ENCODE results near the gene UBQLN4.
A peak's percentile ranks its signal among the peaks of the same experiment; 100 is the strongest.

UBQLN4 gene

DNA sequence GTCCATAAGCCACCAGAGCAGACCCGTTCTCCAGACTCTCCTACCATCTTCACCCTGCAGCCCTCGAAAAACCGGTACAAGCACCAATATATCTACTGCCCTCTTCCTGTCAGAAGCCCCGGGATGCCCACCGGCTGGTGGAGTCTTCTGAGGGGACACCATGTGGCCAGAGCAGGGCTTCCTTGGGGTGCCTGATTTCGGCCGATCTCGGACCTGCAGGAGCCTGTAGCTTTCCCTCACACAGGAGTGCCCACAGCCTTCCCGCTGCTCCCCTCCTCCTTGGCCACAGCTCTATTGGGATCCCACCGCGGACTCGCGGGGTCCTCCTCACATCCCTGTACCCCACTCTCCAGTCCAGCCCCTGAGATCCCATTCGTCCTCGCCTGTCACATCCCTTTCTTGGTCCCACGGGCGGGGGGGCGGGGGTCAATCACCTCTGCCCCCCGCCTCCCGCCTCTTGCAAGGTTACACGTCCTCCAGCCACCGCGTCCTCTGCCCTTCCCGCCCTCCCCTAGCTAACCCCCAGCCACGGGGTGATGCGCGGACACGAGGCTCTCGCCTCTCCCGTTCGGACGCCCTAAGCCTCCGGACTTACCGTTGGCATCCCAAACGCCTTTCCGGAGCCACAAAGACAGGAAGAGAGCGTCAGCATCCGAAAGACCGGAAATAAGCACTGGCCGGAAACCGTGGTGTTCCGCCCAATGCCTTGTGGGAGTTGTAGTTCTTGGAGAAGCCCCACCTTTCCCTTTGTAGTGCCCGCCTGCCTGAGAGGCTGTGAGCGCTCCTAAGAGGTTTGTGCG lies 33.1 kb downstream of the UBQLN4 start, which contains the start of gene SSR2:
TSS of gene SSR2 (minus strand) at position 659 of the 800 bp plus-strand sequence. CDS start 784 bp downstream, outside the sequence.
- DNase-seq = peak; percentile 44 to 93 (median 82)

DNA sequence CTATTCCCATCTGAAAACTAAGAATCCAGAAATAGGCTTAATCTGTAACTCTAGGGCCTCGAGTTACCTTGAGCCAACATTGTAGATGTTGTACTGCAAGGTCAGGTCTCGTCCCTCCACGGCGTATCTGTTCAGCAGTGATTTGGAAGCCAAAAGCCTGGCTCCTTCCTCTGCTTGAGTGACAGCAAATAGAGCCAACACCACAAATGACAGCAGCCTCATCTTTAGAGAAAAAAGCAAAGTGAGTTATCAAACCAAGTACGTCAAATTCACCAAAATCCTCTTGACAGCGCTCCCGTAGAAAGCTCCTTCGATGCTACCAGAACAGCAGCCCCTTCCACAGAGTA lies 33.7 kb downstream of the UBQLN4 start:
- no peak for DNase-seq

DNA sequence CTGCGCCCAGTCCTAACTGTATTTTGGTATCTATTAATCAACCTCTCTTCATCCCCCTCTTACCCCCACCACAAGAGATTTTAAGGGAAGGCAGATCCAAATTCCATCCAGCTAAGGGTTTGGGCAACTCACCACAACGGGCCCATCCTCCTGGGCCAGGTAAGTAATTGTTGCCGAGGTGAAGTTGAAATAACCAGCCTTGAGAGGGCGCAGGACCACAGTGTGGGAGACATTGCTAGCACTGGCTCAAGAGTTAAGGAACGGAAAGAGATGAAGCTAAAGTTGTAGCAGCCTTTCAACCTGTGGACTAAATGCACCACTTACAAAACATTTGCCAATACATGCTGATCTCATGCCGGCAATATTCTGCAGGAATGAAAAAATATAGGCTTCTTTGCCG lies 38.8 kb downstream of the UBQLN4 start:
- DNase-seq = no peak

DNA sequence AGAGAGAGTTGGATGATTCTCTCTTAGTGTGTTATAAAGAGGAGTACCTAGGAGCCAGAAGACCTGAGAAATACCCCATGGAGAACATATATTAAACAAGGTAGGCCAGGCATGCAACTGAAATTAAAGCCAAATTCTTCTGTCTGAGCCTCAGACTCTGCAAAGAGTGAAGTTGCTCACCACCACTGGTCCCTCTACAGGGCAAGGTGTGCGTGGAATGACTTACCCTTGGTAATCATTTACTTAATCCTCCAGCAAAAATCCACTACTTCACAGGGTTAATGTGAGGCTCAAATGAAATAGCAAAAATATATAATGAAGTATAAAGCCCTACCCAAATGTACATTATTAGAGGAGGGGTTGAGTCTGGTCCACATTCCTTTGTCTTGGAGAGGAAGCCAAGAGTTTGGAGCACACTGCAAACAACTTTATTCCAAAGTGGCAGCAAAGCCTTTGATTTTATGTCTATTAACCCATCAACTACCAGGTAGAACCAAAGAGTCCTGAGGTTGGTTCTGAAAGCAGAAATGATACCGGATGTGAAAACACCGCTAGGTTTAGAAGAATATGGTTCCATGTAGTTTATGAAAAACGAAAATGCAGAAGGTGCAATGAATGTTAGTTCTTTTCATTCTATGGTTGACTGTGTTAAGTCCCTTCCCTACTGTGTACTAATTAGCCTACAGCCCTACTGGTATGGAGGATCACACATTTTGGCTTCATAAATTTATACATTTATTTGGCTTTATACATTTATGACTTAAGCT lies 41.4 kb downstream of the UBQLN4 start:
- DNase-seq = no peak

DNA sequence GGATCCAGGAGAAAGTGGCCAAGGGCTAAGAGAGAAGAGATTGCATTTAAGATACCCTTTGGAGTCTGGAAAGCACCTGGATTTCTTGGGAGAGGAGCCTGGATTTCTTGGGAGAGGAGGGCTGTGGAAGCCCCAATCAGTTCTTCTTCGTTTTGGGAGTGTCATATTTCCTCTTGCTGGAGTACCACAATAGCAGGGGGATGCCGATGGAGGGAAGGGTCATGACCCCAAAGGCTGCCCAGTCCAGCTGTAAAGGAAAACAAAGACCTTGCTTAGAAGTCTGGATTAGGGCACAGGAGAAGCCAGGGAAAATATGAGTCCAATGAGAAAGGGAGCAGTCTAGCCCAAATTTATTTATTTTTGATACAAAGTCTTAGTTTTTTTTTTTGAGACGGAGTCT lies 44.2 kb downstream of the UBQLN4 start:
- DNase-seq = no peak

DNA sequence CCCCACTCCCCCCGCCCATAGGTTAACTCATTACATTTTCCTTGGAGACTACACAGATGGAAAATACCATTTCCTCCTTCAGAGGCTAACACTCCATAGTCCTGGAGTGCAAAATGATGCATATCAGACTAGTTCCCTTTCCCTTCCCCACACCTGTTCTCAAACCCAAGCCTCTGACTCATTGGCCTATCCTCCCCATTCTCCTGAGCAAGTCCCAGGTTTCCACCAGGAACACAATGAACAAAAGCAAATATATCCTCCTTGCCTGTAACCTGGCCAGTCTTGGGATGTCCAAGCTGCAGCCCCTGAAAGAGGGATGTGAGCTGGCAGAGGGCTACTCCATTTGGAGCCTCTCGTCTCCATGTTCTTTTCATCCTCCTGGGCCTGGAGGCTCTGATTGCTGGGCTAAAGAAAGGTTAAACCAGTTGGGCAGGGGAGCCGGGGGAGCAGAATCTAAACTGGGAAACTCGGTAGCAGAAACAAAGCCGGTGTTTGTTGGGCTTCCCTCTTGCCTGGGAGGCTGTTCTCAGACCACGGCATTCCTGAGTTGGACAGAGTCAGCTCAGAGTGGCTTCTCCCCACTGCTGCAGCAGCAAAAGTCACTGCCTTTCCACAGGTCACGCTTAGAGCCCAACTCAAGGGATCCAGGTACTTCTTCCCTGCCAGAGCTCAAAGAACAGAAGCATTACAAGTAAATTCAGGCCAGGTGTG lies 46.8 kb downstream of the UBQLN4 start:
- no peak for DNase-seq

DNA sequence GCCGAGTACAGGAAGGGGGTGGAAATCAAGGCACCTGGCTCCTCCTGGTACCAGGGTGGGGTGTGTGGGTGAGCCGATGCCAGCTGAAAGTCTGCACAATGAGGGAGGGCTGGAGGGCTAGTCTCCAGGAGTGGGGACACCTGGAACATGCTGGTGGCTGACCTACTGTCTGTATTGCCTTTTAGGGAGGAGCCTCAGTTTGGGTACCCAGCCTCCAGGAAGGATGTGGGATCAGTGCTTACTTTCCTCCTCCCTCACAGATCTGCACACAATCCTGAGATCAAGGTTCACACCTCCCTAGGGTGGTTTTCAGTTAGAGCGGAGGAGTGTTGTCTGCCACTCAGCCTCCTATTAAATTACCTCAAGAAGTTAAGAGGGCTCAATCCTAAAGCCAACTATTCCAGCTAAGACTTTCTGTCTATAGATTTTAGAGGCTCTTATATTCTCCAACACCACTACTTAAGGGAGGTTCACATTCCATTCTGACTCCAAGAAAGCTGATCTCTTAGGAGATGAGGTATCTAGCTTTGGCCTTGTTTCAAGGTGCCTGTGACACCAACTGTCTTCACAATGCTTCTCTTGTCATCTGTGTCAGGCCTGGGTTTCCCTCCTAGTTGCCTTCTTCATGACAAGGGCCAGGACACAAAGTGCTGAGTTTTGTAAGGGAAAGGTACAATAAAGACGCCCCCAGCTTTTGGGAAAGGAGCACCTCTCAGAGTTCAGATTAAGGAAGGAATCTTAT lies 48.6 kb downstream of the UBQLN4 start:
- no peak for DNase-seq

DNA sequence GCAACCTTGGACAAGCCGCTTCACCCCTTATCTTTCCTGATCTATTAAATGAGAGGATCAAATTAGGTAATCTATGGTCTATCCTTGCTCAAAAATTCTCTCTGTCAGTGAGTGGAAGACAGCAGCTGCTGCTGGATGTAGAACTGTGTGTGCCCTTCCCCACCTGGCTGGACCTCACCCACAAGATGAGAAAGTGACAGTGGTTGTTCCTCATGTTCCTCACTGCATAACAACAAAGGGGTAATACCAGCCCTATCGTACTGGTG lies 49.7 kb downstream of the UBQLN4 start:
- no peak for DNase-seq

DNA sequence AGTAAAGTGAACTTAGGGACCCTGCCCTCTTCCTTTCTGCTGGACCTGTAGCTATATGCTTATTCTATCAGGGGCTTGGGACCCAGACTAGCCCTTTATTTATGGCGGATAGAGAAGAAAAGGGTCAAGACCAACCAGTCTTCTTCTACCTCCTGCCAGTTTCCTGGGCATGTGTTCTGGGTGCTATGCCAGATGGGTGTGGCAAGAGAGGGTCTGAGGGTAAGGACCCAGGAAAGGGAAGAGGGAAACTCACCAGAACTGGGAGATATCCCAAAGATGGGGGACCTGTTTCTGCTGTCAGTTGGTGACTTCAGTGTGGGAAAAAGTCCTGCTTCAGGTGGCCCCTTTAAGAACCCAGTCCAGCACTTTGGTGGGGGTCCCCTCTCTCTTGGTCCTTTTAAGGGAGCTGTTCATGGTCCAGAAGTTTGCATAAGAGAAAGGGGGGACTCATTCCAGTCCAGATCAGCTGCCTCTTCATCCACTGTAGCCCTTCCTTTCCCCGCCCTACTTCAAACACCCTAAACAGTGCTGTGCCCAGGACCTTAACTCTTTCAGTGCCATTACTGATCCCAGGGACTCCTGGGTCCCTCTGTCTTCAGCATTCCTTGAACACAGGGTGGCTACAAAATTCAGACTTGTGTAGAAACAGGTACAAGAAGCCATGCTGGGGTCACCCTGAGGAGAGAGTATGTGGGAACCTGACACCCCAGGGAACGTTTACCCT lies 51.2 kb downstream of the UBQLN4 start:
- DNase-seq = no peak

DNA sequence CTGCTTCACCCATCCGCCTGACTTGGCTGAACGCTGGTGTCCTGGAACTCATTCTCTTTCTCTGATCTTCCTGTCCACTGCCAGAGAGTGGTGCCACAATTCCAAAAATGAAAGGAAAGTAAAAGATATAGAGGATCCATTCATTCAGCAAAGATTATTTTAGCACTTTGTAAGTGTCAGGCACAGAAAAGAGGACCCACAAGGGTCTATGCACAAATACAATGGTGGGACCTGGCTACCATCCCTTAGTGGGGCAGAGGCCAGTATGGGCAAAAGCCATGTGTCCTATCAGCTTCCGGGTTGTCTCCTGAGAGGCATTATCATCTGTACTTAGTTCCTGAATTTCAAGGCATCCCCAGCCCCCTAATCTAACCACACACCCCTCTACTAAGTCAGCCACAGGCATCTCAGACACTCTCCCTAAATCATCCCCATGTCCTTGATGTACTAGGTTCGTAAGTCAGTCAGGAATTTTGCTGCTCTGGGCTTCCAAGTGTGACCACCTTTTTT lies 51.9 kb downstream of the UBQLN4 start:
- DNase-seq = no peak

DNA sequence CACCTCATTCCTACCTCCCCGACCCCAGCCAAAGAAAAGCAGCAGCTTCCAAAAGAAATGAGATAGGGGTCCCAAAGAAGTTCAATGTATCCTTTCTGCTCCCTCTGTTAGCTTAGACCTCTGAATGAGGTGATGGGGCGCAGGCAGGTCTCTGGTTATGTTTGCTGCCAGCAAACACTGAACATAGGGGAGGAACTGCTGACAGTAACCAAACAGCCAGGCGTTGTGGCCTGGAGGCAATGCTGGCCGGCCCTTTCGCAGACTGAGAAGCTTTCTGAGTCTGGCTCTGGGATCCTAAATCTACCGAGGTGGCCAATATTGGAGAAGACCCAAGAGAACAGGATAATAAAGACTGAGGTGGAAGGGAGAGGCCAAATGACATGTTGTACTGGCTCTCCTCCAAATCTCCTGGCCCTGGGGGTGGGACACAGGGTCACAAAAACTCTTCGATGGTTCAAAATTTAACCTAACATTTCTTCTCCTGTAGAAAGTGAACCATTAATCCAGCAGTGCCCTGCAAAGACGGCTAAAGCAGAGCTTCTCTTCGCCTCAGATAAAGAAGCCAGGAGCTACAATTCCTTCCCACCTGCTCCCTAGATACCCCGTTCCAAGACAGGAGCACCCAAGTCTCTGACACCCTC lies 52.5 kb downstream of the UBQLN4 start:
- no peak for DNase-seq

DNA sequence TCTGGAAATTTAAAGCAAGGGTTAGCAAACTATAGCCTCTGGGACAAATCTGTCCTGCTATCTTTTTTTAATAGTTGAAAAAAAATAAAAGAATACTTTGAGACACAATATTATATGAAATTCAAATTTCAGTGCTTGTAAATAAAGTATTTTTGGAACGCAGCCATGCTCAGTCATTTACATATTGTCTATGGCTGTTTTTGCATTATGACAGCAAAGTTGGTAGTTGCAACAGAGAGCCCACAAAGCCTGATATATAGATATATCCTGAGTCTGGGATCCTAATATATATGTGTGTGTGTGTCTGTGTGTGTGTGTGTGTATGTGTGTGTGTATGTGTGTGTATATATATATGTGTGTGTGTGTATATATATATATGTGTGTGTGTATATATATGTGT lies 53.6 kb downstream of the UBQLN4 start:
- DNase-seq = no peak

DNA sequence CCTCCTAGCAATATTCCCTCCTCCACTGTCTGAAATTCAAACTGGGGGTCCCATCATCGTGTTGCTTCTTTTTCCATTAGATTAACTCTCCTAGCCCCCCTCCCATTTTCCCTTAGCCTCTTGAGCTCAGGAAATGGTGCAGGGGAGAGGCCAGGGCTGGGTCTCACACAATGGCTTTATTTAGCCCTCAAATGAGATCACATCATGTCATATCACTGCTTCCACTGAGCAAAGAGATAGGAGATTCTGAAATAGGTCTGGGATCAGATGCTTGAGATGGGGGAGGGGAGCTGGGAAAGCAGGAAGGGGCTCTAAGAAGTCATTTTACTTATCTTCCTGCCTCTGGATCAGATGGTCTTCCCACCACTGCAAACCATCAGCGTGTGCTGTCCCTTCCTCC lies 57.4 kb downstream of the UBQLN4 start:
- DNase-seq = no peak

DNA sequence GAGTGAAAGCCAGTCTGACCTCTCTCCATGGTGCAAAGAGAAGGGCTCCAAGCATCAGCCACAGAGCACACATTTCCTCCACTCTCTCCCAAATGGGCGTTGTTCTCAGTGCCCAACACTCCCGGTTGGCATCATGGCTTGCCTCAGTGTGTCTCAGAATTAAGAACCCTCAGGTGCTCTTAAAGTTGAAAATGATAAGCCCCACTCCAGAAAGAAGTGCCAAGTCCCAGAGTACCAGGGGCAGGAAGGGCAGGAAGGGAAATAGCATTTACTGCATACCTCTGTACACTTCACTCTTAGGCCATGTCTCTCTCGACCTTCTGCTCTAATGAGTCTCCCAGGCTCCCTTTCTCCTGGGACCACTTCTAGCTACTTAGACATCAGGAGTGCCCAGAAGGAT lies 60.0 kb downstream of the UBQLN4 start:
- no peak for DNase-seq

DNA sequence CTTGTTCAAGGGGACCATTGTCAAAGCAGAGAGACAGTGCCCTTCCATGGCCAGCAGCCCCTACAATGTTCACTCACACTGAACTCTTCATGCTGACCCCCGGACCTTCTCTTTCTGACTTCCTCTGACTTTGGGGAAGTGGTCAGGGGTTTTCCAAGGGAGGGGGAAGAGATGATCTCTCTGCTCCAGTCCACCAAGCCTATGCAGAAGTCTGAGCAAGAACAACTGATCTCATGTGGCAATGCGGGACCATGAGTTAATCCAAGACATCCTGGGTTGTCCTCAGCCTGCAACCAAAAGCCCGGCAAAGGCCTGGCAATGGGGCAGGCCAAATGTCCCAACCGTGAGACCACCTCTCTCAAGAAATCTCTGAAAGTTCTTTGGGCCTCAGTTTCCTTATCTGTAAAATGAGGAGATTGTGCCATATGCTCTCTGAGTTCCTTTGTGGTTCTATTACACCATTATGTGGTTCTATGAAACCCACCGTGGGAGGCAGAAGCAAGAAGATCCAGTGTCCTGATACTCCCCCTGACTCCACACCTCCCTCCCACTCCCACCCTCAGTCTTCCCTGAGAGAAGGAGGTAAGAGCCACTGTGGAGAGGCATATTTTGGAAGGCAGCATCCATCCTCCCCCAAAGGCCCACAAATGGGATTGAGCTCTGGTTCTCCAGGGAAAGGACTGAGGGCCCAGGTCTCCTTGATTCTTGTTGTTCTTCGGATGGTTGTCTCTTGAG lies 63.4 kb downstream of the UBQLN4 start:
- peak in 5 of 56 donors; percentile 19 to 30 (median 22) for DNase-seq

DNA sequence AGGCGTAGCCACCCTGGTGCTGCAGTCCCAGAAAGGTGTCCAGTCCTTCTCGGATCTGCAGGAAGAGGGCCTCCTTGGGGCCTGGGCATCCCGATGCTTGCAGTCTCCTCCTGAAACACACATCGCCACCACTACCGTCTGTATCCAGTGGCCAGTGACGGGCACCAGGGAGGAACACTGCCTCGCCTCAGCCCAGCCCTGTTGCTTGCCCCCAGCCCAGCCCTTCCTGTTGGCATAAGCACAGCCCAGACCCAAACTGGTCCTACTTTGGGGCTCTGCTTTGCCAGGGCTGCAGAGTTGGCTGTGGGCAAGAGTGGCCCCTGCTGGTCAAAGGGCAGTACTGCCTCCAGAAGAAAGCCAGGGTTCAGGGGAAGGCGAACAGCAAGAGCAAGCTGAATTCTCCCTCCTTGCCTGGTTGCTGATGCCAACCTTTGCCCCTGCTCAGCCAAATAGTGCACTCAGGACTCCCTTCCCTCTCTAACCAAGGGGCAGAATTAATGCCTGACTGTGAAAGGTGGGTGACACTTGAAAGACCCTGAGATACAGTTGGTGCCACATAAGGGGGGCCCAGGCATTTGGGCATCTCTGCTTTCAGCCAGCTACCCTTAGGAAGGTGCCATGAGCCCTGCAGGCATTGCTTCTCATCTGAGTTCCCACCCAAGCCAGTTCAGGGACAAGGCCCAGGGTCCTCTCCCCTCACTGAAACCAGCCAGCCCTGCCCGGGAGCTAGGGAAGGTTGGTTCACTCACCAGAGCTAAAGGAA lies 64.2 kb downstream of the UBQLN4 start:
- DNase-seq = peak in 53 of 56 donors; percentile 25 to 87 (median 71)
